ENCODE data around the gene SHISA3.

DNA sequence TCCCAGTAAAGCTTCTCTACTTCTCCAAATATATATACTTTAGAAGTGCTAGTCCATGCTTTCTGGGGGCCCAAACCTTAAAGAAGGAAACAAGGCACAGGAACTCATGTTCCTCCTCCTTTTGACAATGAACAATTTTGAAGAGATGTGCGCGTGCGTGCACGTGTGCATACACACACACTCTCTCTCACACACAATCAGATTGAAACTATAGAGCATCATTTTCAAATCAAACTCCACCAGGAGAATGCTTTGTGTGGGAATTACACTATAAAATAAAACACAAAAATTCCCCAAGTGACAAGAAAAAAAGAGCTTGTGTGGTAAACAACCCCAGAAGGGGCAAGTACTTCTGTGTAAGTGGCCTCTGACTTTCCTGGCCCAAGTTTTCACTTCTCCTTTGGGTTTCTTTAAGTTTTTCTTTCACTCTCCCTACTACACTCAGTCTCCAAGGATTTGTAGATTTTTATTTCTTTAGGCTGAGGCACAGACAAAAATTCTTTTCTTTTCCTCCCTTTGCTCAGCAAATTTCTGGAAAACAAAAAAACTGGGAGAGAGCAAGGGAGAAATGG lies 46.6 kb upstream of the SHISA3 start:
- no peak for TF ChIP-seq POLR2A (IDR thresholded peaks at IDR 0.05; ENCODE audit: extremely low read depth, insufficient read length)
- TF ChIP-seq, protein P1, sequence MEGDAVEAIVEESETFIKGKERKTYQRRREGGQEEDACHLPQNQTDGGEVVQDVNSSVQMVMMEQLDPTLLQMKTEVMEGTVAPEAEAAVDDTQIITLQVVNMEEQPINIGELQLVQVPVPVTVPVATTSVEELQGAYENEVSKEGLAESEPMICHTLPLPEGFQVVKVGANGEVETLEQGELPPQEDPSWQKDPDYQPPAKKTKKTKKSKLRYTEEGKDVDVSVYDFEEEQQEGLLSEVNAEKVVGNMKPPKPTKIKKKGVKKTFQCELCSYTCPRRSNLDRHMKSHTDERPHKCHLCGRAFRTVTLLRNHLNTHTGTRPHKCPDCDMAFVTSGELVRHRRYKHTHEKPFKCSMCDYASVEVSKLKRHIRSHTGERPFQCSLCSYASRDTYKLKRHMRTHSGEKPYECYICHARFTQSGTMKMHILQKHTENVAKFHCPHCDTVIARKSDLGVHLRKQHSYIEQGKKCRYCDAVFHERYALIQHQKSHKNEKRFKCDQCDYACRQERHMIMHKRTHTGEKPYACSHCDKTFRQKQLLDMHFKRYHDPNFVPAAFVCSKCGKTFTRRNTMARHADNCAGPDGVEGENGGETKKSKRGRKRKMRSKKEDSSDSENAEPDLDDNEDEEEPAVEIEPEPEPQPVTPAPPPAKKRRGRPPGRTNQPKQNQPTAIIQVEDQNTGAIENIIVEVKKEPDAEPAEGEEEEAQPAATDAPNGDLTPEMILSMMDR (IDR thresholded peaks at IDR 0.05; ENCODE audit: low read depth, low read length), result no peak
